ENCODE data around the gene TBC1D7.

DNA sequence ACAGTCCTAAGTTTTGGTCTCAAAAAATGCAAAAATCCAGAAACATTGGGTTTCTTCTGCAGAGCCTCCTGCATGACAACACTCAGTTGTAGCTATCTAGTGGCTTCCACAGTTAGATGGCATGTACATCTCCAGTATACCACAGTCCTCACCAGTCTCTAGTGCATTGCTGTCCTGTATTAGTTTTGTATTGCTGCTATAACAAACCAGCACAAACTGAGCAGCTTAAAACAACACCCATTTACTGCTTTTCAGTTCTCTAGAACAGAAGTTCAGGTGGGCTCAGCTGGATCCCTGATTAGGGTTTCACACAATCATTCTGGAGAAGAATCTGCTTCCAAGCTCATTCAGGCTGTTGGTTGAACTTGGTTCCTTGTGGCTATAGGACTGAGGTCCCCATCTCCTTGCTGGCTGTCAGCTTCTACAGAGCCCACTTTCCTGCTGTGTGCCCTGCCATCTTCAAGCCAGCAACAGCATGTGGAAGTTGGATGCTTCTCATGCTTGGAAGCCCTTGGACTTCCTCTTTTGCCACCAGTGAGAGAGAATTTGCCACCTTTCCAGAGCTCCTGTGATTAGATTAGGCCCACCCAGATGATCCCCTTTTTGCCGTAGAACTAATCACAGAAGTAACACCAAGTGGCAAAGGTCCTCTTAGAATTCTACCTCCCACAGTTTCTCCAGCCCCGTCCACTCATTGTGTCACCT is 48.9 kb upstream of the TBC1D7 start:
- no peak for TF ChIP-seq POLR2A (IDR thresholded peaks at IDR 0.05)
- TF ChIP-seq, protein P1, sequence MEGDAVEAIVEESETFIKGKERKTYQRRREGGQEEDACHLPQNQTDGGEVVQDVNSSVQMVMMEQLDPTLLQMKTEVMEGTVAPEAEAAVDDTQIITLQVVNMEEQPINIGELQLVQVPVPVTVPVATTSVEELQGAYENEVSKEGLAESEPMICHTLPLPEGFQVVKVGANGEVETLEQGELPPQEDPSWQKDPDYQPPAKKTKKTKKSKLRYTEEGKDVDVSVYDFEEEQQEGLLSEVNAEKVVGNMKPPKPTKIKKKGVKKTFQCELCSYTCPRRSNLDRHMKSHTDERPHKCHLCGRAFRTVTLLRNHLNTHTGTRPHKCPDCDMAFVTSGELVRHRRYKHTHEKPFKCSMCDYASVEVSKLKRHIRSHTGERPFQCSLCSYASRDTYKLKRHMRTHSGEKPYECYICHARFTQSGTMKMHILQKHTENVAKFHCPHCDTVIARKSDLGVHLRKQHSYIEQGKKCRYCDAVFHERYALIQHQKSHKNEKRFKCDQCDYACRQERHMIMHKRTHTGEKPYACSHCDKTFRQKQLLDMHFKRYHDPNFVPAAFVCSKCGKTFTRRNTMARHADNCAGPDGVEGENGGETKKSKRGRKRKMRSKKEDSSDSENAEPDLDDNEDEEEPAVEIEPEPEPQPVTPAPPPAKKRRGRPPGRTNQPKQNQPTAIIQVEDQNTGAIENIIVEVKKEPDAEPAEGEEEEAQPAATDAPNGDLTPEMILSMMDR (IDR thresholded peaks at IDR 0.05), result no peak
